ENCODE data around the gene DKK3.

Gene DKK3

DNA sequence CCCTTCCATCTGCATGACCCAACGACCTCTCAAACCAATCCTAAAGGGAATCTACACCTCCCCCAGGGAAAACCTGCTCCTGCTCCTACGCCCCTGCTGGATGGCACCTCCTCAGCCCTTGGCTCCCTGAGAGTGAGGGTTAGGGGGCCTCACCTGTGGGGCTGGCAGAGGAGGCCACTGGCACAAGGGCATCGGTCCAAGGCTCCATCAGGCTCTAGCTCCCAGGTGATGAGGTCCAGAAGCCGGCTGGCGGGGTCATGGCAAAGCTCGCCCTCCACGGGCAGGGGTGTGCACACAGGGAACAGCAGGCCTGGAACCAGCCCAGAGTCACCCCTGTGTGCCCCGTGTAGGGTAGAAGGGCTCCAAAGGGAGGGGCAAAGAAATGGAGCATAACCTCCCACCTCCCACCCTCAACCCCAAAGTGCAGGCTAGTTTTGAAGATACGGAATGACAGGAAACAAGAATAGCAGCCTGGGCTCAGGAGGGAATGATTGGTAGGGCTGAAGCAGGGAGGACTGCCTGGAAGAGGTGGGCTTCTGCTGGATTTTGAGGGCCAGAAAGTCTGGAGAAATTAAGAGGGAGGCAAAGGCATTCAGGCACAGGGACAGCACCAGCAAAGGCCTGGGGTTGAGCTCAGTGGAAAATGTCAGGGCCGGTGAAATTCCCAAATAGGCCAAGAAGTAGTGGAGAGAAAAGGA, 42.6 kb downstream of the DKK3 start:
- no peak for DNase-seq

DNA sequence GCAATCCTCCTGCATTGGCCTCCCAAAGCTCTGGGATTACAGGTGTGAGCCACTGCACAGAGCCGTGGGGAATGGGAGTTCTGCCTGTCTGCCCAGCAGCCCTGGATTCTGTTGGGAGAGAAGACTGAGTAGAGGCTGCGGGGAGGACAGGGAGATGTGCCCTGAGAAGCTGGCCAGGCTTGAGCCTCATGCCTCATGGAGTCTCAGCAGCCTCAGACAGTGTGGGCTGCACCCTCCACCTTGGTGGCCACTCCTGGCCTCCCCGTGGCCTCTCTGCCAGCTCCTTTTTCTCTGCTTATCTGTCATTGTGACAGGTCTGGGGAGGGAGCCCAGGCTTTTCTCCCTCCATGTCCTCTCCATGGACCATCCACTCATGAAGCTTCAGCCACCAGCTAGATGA, 43.2 kb downstream of the DKK3 start:
- no peak for DNase-seq

DNA sequence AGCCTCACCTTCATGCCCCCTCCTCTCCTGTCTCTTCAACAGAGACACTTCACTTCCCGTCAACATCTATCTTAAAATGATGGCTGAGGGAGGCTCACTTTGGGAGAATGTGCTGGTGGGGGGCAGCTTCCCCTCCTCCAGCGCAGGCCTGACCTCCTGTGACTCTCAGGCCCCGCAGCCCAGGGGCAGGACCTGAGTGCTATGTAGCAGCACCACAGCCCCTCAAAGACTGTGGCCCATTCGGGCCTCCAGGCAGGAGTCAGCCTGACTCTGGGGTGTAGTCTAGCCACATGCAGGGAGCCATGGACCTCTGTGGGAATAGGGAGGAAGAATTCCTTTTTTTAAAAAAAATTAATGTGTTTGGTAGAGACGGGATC, 43.7 kb downstream of the DKK3 start:
- DNase-seq = no peak

DNA sequence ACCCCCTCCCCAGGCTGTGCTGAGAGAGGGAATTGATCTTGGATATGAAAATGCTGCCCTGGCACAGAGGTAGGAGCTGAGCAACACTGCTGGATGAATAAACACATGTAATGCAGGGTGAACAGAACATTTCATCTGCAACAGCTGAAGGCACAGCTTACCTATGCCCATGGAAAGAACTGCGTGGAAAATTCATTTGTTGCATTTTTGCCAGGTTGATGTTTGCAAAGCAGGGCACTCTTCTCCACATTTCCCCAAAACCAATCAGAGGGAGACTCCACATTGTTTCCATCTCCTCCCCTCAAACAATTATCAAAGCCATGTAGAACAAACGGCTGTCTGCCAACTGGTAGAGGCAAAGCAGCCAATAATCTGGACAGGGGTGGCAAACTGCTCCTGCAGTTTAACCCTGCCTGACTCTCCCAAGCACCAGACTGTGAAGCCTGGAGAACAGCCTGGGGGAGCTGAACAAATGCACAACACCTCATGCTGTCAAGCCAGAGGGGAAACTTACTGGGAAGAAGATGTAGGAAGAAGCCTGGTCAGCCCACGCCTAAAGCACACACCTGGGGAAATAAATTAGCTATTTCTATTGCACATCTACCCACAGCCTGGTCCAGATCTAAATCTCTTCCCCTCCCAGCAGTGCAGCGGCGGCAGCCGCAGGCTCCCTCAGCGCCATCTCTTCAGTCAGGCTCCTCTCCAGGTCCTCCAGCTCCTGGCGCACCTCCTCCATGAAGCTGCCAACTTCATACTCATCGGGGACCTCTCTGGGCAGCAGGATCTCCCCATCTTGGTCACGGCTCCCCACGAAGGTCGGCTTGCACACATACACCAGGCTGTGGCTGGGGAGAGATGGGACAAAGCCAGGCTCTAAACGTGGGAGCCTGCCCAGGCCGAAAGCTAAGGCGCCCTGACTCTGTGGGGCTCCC, 44.3 kb downstream of the DKK3 start:
- DNase-seq = no peak

DNA sequence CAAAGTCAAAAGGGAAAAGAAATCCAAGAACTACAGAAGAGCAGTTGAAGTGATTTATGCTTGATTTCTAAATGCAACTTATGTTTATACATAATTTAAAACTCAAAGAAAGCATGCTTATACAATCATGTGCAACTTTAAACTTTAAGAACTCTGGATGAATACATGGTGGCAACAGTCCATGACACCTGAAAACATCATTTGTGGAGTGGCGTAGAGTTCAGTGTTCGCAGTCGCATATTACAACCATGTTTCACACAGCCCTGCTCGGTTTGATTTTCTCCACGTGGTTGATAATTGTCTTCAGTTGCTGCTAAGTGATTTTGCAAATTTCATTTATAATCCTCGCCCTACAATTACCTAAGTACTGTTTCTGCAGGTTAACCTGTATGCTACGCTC, 45.4 kb downstream of the DKK3 start:
- no peak for DNase-seq

DNA sequence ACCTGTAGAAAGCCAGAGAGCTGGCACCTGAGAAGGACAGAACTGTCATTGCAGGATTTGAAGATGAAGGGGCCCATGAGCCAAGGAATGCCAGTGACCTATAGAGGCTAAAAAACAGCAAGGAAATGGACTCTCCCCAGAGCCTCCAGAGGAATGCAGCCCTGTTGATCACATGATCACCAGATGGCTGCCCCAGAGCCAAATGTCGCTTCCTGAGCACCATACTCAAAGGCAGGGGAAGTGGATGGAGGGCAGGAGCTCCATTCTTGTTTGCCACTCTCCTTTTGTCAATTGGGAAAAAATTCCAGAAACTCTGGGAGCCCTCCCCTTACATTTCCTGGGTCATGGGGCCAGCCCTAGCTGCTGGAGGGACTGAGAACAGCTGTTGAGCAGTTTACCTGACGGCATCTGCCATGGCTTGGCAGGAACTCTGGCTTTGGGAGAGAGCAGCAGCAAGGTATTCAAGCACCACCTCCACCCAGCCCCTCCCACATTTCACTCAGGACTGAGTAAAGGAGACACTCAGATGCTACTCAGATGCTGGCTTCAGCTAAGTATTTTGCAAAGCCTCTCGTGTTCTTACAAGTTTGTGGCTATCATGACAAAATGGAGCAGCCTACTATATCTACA, 46.9 kb downstream of the DKK3 start:
- no peak for DNase-seq

DNA sequence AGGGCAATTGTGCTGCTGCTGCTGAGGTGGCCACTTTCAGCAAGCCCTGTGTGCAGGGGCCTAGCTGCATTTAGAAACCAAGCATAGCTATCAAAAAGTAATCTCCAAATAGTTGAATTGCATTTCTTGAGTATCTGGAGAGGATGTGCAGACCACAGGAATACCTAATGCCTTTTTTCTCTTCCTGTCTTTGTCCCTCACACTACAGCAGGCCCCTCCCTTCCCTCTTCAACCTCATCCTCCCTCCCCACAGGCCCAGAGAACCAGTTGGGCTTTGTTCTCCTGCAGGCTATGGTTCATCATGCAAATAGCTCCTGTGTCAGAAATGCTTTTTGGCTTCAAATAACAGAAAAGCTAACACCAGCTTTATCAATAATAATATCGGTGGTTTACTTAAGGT, 47.7 kb downstream of the DKK3 start:
- DNase-seq = no peak

DNA sequence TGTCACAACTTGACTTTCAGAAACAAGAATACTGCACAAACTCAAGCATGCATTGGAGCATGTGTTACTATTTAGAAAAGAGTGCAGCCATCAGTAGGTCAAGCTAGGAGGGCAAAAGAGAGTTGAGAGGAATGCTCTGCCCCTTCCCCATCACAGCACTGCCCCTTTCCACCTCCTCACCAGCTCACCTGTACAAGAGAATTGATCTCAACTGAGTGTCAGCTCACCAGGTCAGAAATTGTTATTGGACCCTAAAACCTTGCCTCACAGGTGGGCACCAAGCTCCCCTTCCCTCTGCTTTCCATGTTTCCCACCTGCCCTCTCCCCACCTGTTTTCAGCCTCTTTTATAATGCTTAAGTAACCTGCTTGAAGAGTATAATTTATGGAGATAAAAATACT, 48.8 kb downstream of the DKK3 start:
- no peak for DNase-seq

DNA sequence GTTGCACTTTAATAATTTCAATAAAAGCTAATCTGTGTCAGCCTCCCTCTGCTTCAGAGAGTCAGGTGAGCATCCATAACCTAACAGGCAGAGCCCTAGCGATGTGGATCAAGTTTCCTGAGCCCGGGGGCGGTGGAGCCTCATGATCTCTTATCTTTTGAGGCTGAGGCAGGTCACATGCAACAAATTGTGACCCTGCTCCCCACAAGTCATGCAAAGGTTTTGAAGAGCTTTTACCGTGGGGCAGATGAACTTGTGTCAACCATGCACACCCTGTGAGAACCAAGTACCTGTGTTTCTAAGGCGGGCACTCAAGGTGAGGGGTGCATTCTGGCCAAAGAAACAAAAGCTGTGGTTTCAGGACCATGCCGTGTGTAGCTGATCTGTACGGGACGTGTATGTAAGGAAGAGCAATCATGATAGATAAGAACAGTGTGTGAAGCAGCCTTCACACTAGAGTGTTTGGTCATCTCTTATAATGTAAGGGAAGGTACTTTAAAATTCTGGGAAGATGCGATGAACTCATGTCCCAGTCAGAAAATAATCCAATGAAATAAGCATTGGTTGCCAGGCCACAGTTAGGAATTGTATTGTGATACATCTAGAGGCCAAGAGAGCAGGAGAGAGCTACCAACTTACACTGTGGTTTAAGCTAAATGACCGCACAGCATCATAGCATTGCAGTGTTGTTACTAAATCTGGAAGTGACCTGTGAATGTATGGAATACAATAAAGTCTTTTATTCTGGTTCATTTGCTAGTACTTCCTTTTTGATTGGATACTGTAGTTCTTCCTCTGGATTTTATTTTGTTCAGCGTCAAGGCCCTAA, 49.8 kb downstream of the DKK3 start:
- no peak for DNase-seq

DNA sequence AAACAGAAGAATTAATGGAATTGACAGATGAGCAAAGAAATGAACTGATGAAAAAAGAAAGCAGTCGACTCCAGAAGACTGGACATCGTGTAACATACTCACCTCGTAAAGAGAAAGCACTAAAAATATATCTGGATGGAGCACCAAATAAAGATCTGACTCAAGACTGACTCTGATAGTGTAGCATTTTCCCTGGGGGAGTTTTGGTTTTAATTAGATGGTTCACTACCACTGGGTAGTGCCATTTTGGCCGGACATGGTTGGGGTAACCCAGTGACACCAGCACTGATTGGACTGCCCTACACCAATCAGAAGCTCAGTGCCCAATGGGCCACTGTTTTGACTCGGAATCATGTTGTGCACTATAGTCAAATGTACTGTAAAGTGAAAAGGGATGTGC, 52.4 kb downstream of the DKK3 start:
- DNase-seq = no peak

DNA sequence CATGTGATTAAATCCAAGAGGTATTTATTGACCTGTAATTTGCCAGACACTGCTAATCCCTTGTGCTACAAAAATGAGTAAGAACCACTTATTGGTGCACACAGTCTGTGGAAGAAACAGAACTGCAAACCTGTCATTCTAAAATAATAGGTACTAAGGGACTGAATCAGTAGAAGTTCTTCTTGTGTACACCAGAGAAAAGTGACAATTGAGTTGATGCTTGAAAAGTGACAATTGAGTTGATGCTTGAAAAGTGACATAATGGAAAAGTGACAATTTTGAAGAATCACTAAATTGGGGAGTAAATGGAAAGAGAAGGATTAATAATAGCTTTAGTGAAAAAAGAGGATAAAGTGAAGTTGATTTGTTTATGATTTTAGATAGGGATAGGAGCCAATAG, 56.4 kb downstream of the DKK3 start:
- no peak for DNase-seq

DNA sequence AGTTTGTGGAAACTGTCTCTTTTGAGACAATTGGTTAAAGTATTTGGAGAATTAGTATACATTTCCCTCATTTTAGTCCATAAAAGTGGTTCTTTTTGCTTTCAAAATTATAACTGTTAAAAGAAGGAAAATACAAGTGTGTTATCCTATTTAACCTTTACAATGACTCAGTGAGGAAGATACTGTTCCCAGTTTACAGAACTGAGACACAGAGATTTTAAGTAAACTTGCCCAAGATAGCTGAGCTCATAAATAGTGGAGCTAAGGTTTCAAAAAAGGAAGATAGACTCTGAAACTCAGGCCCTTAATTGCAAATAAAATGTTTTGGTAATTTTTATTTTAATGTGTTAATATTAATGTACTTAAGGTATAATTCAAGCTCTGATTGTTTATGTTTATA, 58.9 kb downstream of the DKK3 start:
- DNase-seq = no peak

DNA sequence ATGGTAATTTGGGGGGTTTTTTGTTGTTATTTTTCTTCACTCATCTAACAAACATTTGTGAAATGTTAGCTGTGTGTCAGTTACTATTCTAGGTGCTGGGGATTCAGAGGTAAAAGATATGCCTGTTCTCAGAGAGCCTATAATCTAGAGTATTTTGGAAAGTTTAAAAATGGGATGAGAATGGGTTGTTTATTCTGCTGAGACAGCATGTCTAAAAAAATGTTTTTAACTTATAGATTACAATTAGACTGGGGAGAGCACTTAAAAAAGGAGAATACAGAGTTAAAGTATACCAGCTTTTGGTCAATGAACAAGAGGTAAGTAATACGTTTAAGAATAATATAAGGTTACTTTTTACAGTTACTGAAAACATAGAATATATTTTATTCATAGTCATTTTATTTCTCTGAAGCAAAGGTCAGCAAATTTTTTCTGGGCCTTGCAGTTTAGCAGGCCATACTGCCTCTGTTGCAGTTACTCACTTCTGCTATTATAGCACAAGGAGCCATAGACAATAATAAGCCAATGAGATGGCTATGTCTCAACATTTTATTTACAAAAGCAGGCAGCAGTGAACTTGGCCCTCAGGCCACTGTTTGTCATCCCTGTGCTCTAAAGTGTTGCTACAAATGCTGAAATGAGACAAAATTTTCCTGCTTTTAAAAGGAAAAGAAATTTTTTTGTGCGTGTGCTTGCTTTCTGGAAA, 60.0 kb downstream of the DKK3 start:
- no peak for DNase-seq

DNA sequence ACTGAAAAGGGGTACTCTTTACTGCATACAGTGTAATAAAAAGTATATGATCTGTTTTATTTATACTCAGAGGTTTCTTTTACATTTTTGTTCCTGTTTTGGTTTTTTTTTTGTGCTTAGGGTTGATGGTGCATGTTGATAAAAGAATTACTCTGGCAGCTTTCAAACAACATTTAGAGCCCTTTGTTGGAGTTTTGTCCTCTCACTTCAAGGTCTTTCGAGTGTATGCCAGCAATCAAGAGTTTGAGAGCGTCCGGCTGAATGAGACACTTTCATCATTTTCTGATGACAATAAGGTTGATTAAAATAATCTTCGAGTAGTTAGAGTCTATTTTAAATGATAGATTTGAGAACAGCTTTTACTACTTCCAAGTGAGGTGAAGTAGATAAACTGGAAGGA, 60.6 kb downstream of the DKK3 start:
- no peak for DNase-seq

DNA sequence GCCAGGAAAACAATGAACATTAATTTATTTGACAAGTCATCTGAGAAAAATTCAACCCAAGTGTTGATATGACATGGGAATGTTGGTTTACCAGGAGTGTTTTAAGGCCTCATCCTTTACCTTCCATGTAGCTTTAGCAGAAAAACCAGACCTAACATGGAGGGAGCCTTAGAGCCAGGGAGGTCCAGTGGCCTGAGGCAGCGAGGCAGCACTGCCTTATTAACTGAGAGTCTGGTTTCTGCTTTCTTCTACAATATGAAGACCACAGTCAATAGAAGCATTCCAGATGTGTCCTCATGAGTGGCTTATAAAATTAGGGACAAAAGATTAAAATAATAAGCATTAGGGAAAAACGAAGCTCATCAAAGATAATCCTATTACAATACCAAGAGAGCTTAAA, 61.5 kb downstream of the DKK3 start:
- no peak for DNase-seq

DNA sequence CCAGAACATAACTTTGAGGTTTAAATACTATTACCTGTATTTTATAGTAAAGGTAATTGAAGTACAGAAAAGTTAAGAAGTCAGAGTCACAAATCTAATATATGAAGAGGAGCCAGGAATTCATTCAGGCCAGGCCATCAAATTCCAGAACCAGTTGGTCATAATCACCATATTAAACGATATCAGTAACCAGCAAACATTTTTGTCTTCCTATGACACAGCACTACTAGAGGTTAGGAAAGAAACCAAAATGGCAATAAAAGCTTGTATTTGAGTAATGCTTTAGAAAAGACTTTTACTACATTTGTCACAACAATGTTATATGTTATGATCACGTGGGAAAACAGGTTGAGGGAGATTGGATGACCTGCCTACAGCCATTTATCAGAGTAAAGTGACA, 62.2 kb downstream of the DKK3 start:
- DNase-seq = no peak

DNA sequence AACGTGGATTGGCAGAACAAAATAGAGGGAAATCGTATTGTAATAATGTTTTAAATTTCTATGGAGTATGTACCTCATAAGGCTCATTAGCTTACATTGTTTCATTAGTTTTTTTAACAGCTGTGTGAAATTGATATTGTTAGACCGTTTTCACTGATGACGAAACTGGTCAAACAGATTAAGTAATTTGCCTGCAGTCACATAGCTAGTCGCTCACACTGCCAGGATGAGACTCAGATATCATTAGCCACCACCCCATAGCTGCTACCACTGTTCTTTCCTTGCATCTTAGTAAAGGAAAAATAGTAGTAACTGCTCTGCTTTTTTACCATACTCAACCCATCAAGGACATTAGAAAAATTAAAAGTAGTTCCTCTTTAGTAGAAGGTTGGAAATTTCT, 64.0 kb downstream of the DKK3 start:
- DNase-seq = no peak

DNA sequence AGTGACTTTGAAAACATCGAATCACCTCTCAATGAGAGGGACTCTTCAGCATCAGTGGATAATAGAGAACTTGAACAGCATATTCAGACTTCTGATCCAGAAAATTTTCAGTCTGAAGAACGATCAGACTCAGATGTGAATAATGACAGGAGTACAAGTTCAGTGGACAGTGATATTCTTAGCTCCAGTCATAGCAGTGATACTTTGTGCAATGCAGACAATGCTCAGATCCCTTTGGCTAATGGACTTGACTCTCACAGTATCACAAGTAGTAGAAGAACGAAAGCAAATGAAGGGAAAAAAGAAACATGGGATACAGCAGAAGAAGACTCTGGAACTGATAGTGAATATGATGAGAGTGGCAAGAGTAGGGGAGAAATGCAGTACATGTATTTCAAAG, 65.8 kb downstream of the DKK3 start:
- DNase-seq = no peak

DNA sequence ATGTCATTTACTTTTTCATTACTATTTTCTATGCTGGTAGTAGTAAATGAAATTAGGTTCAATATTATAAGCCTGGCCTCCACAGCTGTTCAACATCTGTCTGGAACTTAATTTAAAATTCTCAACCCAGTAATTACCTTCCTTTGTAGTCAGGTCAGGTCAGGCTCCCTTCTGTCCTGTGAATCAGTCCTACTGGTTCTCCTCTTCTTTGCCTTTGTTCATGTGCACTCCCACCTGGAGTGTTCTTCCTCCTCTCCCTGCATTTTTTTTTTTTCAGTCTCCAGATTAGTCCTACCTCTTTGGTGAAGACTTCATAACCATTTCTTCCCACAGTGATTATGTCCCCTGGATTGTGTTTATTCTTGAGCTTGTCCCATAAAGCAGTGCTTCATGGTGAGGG, 67.9 kb downstream of the DKK3 start:
- no peak for DNase-seq

DNA sequence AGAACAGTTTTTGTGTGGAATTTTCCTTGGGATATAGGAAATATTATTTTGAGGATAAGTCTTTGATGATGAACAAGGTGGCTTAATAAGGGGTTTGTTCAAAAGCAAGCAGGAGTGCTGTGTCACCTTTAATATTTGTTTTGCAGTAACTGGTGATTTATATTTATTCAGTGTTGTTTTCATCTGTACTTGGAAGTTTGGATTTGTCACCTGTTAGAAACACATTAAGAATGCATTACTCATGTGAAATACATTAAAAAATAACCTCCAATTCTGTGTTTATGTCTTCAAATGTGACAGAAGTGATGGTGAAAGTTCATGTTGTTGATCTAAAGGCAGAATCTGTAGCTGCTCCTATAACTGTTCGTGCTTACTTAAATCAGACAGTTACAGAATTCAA, 70.5 kb downstream of the DKK3 start:
- no peak for DNase-seq

DNA sequence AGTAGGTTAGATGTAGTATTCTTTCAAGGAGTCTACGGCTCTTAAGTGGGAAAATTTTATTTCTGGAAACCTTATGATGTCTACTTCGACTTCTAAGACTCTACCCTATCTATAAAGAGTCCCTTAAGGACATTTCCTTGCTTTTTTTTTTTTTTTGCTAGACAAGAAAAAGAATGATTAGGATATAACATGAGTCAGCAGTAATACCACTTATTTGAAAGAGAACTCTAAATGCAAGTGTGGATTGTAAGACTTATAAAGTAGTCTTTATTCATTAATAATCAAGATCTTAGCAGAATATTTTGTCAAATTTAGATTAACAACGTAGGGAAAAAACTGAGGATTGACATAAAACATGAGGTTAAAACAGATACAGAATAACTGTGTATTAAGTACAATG, 71.0 kb downstream of the DKK3 start:
- no peak for DNase-seq

DNA sequence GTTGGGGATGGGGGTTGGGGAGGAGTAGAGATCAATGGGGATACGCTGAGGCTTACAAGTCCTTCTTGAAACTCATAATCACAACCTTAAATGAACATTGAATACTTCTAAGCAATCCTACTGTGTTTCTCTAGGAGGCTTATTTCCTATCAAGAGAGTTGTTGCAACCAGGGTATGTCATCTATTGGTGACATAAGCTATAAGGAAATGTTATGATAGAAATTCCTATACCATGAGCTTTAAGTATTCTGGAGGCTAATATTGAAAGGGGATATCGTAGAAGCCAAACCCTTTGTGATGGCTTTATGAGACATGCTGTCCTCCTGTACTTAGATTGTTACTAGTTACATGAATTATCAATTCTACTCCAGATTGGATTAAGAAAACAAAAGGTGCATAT, 72.9 kb downstream of the DKK3 start:
- no peak for DNase-seq
